Astrocyte (in vitro differentiated cells and primary cell): ENCODE data around the gene CFL1.

Experiments used
- EZH2 ChIP-seq: IDR thresholded peaks from 2 replicates; pipeline ENCODE4 v1.6.1; 2012; ENCODE audit warnings: mild to moderate bottlenecking, low read length, inconsistent platforms; ENCODE audit not compliant: insufficient read depth
- TF ChIP-seq, protein P1 (sequence below): IDR thresholded peaks from 2 replicates; pipeline ENCODE4 v1.5.1; 2011; ENCODE audit warnings: low read depth, mild to moderate bottlenecking, inconsistent platforms, low read length, moderate library complexity; ENCODE audit not compliant: insufficient read depth

DNA sequence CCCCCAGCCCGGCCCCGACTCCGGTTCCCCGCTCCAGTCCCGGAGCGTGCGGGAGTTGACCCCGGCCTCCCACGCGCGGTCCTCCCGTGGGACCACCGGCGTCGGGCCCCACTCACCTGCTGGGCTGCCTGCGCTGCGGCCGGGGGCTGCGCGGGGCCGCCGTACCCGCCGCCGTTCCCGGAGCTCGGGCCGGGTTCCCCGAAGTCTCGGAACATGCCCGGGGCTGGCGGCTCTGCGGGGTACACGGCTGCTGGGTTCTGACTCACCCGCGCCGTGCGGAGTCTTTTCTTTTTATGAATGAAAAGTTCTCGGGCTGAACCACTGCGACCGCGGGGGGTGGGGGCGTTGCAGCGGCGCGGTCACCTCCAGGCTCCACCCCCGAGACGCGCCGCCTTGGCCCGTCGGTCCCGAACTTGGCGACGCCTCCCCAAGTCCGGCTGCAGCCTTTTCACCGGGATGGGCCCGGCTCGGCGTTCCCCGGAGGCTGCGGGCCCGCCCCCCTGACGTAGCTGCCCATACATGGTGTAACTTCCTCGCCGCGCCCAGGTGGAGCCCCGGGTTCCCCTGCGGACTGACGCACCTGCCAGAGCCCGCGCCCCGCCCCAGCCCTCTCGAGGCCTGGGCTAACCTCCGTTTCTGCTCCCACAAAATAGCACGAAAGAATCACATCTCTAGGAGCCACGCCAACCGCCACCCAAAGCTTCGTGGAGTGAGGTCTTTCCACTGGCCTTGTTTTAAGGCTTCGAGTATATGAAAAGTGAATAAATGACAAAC lies 42.3 kb upstream of the CFL1 start, which contains the start of gene FOSL1:
- TF ChIP-seq, protein P1, sequence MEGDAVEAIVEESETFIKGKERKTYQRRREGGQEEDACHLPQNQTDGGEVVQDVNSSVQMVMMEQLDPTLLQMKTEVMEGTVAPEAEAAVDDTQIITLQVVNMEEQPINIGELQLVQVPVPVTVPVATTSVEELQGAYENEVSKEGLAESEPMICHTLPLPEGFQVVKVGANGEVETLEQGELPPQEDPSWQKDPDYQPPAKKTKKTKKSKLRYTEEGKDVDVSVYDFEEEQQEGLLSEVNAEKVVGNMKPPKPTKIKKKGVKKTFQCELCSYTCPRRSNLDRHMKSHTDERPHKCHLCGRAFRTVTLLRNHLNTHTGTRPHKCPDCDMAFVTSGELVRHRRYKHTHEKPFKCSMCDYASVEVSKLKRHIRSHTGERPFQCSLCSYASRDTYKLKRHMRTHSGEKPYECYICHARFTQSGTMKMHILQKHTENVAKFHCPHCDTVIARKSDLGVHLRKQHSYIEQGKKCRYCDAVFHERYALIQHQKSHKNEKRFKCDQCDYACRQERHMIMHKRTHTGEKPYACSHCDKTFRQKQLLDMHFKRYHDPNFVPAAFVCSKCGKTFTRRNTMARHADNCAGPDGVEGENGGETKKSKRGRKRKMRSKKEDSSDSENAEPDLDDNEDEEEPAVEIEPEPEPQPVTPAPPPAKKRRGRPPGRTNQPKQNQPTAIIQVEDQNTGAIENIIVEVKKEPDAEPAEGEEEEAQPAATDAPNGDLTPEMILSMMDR, result no peak
- no peak for TF ChIP-seq EZH2
